OCI-LY7 (cell line): Measurements from ENCODE around the gene GNB2. TPM values are rescaled to one million over a fixed set of nuclear protein-coding genes. Genes with fewer than 3 reads are reported as not detected.

Experiments used
- BruUV-seq: library from RNA; stranded (reverse); fragments of 400-500 nt; replicated peaks from 2 replicates; lab custom pipeline; 2021; lab: Mats Ljungman, UMichigan
- CTCF ChIA-PET: fragments of 300-600 bp; sonication (Branson Sonifier 250); formaldehyde crosslinking; loops from one replicate; lab custom pipeline; 2022; ENCODE audit warnings: antibody characterized with exemption; ENCODE audit not compliant: unreplicated experiment; lab: Charles Lee
- POLR2A ChIA-PET: fragments of 300-600 bp; sonication (Branson Sonifier 250); formaldehyde crosslinking; loops from one replicate; lab custom pipeline; 2022; ENCODE audit warnings: antibody characterized with exemption; lab: Charles Lee
- DNase-seq: peaks from one replicate; pipeline ENCODE4 v3.0.0-alpha.2; 2015; ENCODE audit warnings: low spot score
- H2AFZ ChIP-seq: fragments of 200-600 bp; sonication (generic), shearing (Covaris generic); 2 replicates; pipeline ENCODE4 v1.6.1; 2014; ENCODE audit warnings: mild to moderate bottlenecking, antibody characterized with exemption, low read length, moderate library complexity
- H3K27ac ChIP-seq: fragments of 200-600 bp; sonication (generic); 2 replicates; pipeline ENCODE4 v1.5.1; 2014; ENCODE audit warnings: mixed run types, low read depth, mild to moderate bottlenecking, moderate library complexity, low read length, inconsistent platforms; ENCODE audit not compliant: poor library complexity, severe bottlenecking
- H3K36me3 ChIP-seq: fragments of 200-600 bp; sonication (generic); 2 replicates; pipeline ENCODE4 v1.6.1; 2014; ENCODE audit warnings: mild to moderate bottlenecking, antibody characterized with exemption, low read length, moderate library complexity, mixed read lengths; ENCODE audit not compliant: insufficient read depth
- H3K4me1 ChIP-seq: fragments of 200-600 bp; sonication (generic); 2 replicates; pipeline ENCODE4 v1.5.1; 2014; ENCODE audit warnings: mild to moderate bottlenecking, low read length; ENCODE audit not compliant: insufficient read depth, poor library complexity, severe bottlenecking
- H3K4me2 ChIP-seq: fragments of 200-600 bp; sonication (generic); 2 replicates; pipeline ENCODE4 v1.6.1; 2014; ENCODE audit warnings: mild to moderate bottlenecking, low read length
- H3K4me3 ChIP-seq: fragments of 200-600 bp; sonication (generic); 2 replicates; pipeline ENCODE4 v1.5.1; 2014; ENCODE audit warnings: mild to moderate bottlenecking, low read depth, low read length; ENCODE audit not compliant: poor library complexity, severe bottlenecking
- H3K79me2 ChIP-seq: fragments of 200-600 bp; sonication (generic); 2 replicates; pipeline ENCODE4 v1.6.1; 2016; ENCODE audit warnings: low read depth, mild to moderate bottlenecking, low read length, moderate library complexity, mixed read lengths; ENCODE audit not compliant: insufficient read depth
- H3K9me2 ChIP-seq: fragments of 200-600 bp; sonication (generic); 2 replicates; pipeline ENCODE4 v1.6.1; 2016; ENCODE audit warnings: mild to moderate bottlenecking, low read length, mixed read lengths; ENCODE audit not compliant: insufficient read depth
- H3K9me3 ChIP-seq: fragments of 200-600 bp; sonication (generic); 2 replicates; pipeline ENCODE4 v1.6.1; 2014; ENCODE audit warnings: mild to moderate bottlenecking, mixed run types, low read length, mixed read lengths
- H4K20me1 ChIP-seq: fragments of 200-600 bp; sonication (generic); 2 replicates; pipeline ENCODE4 v1.6.1; 2014; ENCODE audit warnings: mild to moderate bottlenecking, antibody characterized with exemption, low read length, moderate library complexity, mixed read lengths; ENCODE audit not compliant: insufficient read depth
- CTCF ChIP-seq: fragments of 200-600 bp; sonication (generic); conservative IDR thresholded peaks from 2 replicates; pipeline ENCODE4 v1.5.1; 2014; ENCODE audit warnings: mild to moderate bottlenecking, antibody characterized with exemption, low read length, moderate library complexity, mixed read lengths
- EZH2phosphoT487 ChIP-seq: fragments of 200-600 bp; sonication (generic); IDR thresholded peaks from 2 replicates; pipeline ENCODE4 v1.6.1; 2018; ENCODE audit warnings: low read depth, borderline replicate concordance, mild to moderate bottlenecking, mixed run types, antibody characterized with exemption, low read length, moderate library complexity, mixed read lengths
- intact Hi-C: fragments of 100-400 bp; cut with micrococcal nuclease; formaldehyde crosslinking; loops from one replicate; pipeline ENCODE4 v1.10.0; 2022; ENCODE audit not compliant: unreplicated experiment
- total RNA-seq, 2 experiments: library from RNA; depleted of rRNA in 1 of 2; stranded (reverse); fragments of >200 nt in 1 of 2; shearing (Covaris generic) in 1 of 2; gene quantifications; 2 replicates each; pipeline ENCODE4 v1.2.3, GENCODE V29; 2014 to 2022

GNB2 gene
- total RNA-seq, 2 experiments from 2014 or later, result 80.4 to 174 TPM

GRCh38 chr7:100675581-100676350 is 2.2 kb downstream of the GNB2 start:
- peak overlapping the region; percentile 99 for H3K4me3 ChIP-seq
- TF ChIP-seq EZH2phosphoT487, result no peak
- TF ChIP-seq CTCF, result no peak
- peak overlapping the region; percentile 64 for H3K27ac ChIP-seq
- CTCF ChIA-PET, result interaction anchor here (0.6 to 1.4 kb wide), 3 partner anchors 41 to 245 kb away, joined by 3 to 16 read pairs (median 3); no protein-coding TSS in a partner anchor
- peak; percentile 81 for DNase-seq
- H3K4me1 ChIP-seq, result peaks cover 9% of the 10 kb centered on the region
- H3K36me3 ChIP-seq, result peaks cover 45% of the 10 kb centered on the region
- no peak overlapping the region for H2AFZ ChIP-seq
- peaks cover 8% of the 10 kb centered on the region; the same call in 1 of the 2 replicates for H3K79me2 ChIP-seq
- peak overlapping the region; percentile 80 for H3K4me2 ChIP-seq
- H4K20me1 ChIP-seq, result 0 out of 2 replicates have a peak, but pooled peaks cover 4% of the 10 kb centered on the region
- intact Hi-C loops, result loop anchor here (1.0 to 10.0 kb wide), 3 partner anchors 16 to 239 kb away; partner anchors contain the start of genes PPP1R35 and TSC22D4
- H3K9me3 ChIP-seq, result no peaks in the 10 kb centered on the region
- POLR2A ChIA-PET, result no interaction called here
- H3K9me2 ChIP-seq, result no peaks in the 10 kb centered on the region
- no TSS peak for BruUV-seq

GRCh38 chr7:100676501-100677306 is 3.2 kb downstream of the GNB2 start:
- CTCF ChIA-PET, result interaction anchor here (1.4 kb wide), 1 partner anchor 42 kb away, joined by 16 read pairs; no protein-coding TSS in a partner anchor
- H2AFZ ChIP-seq, result no peak overlapping the region
- peaks cover 9% of the 10 kb centered on the region for H3K4me1 ChIP-seq
- peaks cover 8% of the 10 kb centered on the region; the same call in 1 of the 2 replicates for H3K79me2 ChIP-seq
- peak overlapping the region; percentile 99 for H3K4me3 ChIP-seq
- DNase-seq, result no peak
- no peaks in the 10 kb centered on the region for H3K9me3 ChIP-seq
- no TSS peak for BruUV-seq
- peaks cover 55% of the 10 kb centered on the region for H3K36me3 ChIP-seq
- 0 out of 2 replicates have a peak, but pooled peaks cover 4% of the 10 kb centered on the region for H4K20me1 ChIP-seq
- peak overlapping the region; percentile 64 for H3K27ac ChIP-seq
- H3K4me2 ChIP-seq, result peak overlapping the region; percentile 80
- H3K9me2 ChIP-seq, result no peaks in the 10 kb centered on the region
- POLR2A ChIA-PET, result no interaction called here
- intact Hi-C loops, result loop anchor here (1.0 to 10.0 kb wide), 2 partner anchors 15 to 202 kb away; partner anchors contain the start of gene TSC22D4
- TF ChIP-seq EZH2phosphoT487, result no peak
- no peak for TF ChIP-seq CTCF
